SW 1271 (cell line): ENCODE results near the gene THUMPD1.
"Not testable (repeated sequence)": the region's sequence is repeated elsewhere in the genome, so short reads cannot be mapped to it uniquely, and the experiment has no call there.

Source experiments
- DNase-seq, 2 experiments: peaks; one replicate each; lab custom pipeline; 2025; lab: John Stamatoyannopoulos, UW

The THUMPD1 gene, protein sequence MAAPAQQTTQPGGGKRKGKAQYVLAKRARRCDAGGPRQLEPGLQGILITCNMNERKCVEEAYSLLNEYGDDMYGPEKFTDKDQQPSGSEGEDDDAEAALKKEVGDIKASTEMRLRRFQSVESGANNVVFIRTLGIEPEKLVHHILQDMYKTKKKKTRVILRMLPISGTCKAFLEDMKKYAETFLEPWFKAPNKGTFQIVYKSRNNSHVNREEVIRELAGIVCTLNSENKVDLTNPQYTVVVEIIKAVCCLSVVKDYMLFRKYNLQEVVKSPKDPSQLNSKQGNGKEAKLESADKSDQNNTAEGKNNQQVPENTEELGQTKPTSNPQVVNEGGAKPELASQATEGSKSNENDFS

DNA sequence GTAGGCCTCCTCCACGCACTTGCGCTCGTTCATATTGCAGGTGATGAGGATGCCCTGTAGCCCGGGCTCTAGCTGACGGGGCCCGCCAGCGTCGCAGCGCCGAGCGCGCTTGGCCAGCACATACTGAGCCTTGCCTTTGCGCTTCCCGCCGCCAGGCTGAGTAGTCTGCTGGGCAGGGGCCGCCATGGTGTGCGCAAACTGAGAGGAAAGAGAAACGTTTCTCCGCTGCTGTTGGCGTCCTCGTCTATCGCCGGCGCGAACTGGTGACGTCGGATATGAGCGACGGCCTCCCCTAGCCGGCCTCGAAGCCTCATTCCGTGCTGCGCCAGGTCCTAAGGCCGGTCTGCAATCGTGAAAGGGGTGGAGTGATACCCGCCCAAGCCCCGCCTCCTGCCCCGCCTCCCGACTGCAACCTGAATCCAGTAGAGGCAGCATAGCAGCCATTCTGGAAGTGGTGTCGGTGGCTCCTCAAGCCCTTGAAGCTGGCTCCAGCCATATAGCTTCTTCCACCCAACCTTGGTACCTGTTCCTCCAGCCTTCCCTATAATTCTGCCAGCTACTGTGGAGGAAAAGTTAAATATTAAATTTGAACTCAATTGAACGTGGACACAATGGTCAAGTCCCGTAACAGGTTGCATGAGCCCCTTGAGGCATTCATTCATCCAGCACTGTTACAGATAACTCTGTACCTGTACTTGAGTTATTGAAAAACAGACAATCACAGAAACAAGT, at the start of gene THUMPD1:
Gene THUMPD1 (minus strand): TSS at position 265 of the 732 bp plus-strand sequence. CDS start 79 bp downstream, at position 186.
- DNase-seq: peak; percentile 51 to 85

DNA sequence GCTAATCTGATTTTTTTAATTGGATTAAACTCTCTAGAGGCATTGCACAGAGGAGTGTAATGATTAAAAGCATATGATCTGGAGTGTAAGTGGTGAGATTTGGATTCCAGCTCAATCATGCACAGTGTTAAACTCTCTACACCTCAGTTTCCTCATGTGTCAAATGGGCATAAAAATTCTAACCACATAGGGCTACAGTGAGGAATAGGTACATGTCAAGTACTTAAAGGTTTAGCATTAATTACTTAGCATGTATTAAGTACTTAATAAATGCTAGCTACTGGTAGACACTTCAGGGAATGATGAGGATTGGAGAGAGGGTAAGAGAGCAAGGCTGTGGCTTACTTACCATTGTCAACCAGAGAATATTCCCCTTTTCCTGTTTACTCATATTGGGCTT, 47.5 kb upstream of the THUMPD1 start:
- DNase-seq: no peak

DNA sequence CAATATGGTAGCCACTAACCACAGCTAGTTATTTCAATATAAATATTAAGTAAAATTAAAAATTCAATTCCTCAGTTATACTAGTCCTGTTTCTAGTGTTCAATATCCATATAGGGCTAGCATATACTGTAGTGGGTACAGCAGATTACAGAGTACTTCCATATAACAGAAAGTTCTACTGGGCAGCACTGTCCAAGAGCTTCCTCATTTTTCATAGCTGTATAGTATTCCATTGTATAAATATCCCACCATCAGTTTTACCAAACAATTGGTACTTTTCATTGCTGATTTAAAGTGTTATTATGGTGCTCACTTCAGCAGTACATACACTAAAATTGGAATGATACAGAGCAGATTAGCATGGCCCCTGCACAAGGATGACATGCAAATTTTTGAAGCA, 42.6 kb upstream of the THUMPD1 start:
- no peak for DNase-seq

DNA sequence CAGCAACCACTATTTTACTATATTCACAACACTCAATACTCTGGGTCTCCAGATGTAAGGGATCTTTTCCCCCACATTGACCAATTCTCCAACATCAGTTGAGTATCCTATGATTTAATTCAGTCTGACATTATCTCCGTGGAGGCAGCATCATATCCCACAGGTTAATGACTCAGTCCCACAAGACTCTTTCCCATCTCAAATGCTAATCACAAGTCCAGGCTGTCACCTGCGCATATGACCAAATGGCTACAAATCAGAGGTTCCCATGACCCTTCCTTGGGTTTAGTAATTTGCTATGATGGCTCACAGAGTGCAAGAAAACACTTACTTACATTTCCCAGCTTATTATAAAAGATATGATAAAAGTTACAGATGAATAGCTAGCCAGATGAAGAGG, 40.9 kb upstream of the THUMPD1 start:
- no peak for DNase-seq

DNA sequence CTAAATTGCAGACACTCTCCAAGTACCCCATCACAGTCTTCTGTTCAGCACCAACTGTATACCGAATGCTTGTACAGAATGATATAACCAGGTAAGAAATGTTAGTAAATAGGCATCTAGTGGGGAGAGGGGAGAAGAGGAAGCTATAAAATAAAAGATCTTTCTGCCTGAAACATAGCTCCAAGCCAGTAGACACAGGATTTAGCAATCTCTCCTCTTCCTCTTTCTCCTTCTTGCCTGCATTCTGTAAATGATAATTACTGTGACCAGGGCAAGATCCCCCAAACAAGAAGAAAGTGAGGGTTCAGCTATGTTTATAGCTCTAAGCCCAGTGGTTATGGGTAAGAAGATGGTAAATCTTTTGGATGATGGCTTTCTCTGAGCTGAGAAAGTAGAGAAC, 40.1 kb upstream of the THUMPD1 start:
- DNase-seq: no peak

DNA sequence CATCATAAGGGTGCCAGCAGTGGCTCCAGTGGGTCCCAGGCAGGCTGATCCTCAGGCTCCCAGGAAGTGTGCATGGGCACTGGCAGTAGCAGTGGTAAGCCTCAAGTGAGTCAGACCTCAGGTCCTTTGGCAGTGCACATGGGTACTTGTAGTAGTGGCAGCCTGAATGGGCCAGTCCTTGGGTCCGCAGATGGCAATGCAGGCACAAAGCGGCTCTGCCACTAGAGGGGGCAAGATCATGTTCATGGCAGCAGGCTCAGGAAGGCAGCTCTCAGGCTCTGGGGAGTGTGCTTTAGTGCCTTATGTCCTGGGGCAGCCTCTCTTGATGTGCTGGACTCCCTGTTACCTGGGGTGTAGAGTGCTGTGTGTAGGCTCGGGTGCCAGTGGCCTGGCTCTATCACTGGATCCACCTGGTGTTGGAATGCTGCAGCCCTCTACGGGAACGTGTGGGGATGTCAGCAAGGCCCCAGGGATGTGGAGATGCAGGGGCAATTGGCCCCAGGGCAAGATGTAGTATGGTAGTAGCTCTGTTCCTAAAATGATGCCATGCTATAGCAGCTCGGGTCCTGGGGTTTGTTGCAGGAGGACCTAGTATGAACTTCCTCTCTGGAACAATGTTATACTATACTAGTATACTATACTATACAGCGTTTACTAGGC, 33.2 kb upstream of the THUMPD1 start:
- DNase-seq: peak in 1 of 2 experiments; percentile 25

DNA sequence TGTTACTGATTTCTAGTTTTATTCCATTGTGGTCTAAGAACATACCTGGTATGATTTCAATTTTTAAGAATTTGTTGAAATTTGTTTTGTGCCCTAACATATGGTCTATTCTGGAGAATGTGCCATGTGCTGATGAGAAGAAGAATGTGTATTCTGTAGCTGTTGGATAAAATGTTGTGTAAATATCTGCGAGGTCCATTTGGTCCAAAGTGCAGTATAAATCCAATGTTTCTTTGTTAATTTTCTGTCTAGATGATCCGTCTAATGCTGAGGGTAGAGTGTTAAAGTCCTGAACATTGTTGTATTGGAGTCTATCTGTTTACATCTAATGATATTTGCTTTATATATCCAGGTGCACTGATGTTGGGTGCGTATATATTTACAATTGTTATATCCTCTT, 32.1 kb upstream of the THUMPD1 start:
- no peak for DNase-seq

DNA sequence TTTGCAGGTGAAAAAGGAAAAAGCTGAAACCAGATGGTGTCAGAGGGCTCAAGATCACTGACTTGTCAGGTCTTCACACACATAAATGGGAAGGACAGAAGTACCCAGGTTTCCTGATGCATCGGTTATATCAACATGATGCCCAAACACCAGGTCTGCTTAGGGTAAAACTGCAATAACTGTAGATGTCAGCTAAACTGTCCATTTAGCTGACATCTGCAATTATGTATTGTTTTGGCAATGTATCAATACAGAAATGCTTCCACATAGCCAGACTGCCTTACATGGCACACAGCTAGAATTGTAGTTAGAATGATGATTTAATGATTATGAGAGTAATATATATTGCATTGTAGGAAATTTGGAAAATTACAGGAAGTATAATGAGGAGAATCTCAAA, 27.2 kb upstream of the THUMPD1 start:
- DNase-seq: no peak

DNA sequence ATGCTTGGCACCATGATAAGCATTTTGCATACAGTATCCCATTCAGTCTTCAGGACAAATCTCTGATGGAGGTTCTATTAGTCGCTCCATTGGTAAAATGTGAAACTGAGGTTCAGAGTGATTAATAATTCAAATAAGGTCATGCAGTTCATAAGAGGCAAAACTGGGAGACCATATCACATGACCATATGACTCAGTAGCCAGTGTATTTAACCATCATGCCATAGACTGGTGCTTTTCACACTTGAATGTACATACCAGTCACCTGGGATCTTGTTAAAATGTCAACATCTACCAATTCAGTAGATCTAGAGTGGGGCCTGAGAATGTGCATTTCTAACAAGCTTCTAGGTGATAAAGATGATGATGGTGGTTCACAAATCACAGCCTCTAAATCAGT, 26.5 kb upstream of the THUMPD1 start:
- DNase-seq: no peak

DNA sequence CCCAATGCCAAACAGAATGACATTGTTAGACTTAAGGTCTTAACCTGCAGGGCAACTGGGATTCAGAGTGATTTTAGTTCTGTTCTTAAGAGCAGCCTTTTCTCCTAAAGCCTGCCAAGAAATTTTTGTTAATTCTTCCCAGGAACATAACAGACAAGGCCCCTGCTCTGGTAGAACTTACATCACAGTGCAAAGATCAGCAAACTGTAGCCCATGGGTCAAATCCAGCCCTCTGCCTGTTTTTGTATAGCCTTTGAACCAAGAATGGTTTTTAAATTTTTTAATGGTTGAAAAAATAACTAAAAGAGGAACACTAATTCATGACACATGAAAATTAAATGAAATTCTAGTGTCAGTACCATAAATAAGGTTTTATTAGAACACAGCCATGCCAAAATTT, 26.0 kb upstream of the THUMPD1 start:
- no peak for DNase-seq

DNA sequence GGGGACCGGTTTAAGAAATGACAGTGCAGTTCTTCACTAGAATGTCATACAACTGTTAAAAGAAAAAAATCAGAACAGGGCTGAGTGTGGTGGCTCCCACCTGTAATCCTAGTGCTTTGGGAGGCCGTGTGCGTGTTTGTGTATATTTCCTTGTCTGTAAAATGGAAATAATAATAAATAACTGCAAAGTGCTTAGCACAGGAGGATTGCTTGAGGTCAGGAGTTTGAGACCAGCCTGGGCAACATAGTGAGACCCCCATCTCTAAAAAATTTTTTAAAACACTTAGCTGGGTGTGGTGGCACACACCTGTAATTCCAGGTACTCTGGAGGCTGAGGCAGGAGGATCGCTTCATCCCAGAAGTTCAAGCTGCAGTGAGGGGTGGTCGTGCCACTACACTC, 24.7 kb upstream of the THUMPD1 start:
- no peak for DNase-seq

DNA sequence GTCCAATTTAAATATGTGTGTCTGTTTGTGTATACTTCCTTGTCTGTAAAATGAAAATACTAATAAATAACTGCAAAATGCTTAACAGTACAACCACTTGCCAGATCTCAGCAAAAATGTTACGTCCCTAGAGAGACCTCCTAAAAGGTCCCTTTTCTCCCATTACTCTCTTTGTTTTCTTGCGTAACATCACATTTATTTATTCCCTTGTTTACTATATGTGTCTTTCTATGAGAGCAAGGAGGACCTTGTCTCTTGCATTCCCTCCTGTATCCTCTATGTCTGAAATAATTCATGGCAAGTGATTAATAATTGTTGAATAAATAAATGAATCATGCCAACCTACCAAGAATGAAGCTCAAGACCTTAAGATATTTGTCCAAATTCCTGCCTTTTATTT, 24.1 kb upstream of the THUMPD1 start:
- no peak for DNase-seq

DNA sequence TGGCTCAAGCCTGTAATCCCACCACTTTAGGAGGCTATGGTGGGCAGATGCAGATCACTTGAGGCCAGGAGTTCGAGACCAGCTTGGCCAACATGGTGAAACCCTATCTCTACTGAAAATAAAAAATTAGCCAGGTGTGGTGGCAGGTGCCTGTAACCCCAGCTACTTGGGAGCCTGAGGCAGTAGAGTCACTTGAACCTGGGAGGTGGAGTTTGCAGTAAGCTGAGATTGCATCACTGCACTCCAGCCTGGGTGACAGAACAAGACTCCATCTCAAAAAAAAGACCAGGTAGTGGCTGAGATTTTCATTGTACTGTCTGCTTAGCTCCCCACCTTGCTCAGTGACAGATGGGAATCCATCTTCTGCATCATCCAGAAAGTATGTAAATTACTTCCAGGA, 22.8 kb upstream of the THUMPD1 start:
- DNase-seq: not testable (repeated sequence)

DNA sequence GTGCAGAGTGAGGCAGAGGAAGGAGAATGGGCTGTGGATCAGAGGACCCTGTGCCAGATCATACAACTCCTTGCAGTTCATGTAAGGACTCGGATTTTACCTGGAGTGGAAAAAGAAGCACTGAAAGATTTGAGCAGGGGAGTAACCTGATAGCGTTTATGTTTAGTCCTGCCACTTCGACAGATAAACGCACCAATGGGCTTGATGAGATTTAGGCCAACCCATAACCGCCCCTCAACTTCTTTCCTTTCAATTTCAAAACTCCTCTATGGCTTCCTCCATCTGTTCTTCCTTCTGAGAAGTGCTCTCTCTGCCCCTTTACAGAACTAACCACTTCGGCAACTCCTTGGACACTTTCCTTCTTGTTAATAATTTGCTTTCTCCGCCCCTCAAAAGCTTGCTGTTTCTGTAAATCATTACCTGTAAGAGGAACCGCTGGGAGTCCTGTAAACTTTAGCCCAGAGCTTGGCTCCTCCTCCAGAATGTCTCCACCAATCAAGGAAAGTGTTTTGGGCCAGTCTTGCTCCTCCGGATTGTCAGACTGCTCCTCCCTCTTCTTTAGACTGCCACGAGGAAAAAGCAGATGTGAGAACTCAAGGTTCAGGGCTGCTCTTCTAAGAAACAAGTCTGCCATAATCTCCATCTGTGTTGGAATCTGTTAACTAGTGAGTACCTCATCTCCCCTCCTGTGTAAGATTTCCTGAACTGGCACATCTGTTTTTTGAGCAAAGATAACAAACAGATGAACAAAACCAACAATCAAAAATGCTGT, 22.0 kb upstream of the THUMPD1 start, which contains the start of gene ACSM3:
Gene ACSM3 (plus strand): TSS at position 554 of the 772 bp plus-strand sequence. CDS start 6,021 bp downstream, outside the sequence.
- DNase-seq: no peak

DNA sequence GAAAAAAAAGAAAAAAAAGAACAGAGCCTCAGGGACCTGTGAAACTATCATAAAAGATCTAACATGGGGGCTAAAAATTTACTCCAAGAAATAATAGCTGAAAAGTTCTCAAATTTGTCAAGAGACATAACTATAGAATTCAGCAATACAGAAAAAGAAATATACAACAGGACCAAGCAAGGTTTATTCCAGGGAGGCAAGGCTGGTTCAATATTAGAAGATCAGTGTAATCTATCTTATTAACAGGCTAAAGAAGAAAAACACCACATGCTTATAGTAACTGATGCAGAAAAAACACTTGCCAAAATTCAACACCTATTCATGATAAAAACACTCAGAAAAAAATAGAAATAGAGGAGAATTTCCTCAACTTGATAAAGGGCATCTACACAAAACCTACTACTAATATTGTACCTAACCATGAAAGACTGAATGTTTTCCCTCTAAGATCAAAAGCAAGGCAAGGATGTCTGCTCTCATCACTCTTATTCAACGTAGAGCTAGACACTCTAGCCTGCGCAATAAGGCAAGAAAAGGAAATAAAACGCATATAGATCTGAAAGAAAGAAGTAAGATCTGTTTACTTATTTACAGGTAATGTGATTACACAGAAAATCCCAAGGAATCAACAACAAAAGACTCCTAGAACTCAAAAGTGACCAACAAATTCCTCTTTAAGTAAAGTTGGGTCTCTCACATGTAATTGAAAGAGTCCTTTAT, 20.9 kb upstream of the THUMPD1 start:
- DNase-seq: no peak

DNA sequence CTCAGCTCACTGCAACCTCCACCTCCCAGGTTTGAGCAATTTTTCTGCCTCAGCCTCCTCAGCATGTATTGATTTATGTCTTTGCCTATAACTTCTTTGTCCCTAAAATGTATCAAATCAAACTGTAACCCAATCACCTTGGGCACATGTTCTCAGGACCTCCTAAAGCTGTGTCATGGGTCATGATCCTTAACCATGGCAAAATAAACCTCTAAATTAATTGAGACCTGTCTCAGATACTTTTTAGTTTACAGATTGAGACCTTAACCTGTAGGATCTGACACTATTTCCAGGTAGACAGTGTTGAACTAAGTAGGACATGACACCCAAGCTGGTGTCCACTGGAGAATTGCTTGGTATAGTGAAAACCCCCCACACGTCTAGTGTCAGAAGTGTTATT, 19.6 kb upstream of the THUMPD1 start:
- no peak for DNase-seq

DNA sequence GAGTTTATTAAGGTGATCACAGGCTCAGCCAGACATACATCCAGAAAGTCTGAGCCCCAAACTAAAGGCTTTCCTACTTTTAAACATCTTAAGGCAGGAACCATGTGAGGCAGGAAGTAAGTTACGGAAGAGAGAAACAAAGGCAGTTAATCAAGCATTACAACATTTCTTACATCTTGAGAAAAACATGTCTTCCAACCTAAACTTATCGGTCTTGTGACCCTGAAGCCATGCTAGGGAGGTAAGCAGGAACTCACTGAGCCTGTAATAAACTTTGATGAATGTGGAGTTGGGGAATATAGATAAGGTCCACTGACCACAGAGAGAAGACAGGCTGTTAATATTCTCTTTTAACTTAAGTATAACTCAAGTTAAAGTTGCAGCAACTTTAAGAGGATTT, 18.7 kb upstream of the THUMPD1 start:
- no peak for DNase-seq

DNA sequence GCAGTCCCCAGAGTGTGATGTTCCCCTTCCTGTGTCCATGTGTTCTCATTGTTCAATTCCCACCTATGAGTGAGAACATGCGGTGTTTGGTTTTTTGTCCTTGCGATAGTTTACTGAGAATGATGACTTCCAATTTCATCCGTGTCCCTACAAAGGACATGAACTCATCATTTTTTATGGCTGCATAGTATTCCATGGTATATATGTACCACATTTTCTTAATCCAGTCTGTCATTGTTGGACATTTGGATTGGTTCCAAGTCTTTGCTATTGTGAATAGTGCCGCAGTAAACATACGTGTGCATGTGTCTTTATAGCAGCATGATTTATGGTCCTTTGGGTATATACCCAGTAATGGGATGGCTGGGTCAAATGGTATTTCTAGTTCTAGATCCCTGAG, 14.2 kb upstream of the THUMPD1 start:
- not testable (repeated sequence) for DNase-seq

DNA sequence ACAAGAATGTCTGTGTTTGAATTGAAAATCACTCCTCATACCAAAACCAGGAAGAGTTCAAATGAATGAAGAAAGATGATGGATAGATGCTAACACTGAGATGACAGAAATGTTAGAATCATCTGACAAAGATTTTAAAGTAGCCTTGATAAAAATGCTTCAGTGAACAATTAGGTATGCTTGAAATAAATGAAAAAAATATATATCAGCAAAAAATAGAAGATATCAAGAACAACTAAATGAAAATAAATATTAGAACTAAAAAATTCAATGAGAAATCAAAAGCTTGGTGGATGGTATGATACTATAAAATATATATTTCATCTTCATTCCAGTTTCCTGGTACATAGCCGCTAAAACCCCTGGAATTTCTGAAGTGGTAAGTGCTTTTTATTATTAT, 13.6 kb upstream of the THUMPD1 start:
- no peak for DNase-seq

DNA sequence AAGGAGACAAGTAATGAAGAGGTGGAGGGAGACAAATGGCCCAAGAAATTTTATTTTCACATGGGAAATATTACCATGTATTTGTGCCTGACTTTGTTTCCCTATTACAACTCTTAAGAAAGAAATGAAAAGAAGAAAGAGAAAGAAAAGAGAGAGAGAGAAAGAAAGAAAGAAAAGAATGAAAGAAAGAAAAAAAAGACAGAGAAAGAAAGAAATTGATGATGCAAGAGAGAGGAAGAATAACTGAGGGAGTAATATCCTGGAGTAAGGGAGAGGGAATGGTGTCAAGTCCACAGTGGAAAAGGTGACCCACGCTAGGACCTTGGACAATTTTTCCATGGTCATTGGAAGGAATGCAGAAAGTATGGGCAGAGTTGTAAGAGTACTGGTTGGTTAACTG, 12.1 kb upstream of the THUMPD1 start:
- DNase-seq: no peak

DNA sequence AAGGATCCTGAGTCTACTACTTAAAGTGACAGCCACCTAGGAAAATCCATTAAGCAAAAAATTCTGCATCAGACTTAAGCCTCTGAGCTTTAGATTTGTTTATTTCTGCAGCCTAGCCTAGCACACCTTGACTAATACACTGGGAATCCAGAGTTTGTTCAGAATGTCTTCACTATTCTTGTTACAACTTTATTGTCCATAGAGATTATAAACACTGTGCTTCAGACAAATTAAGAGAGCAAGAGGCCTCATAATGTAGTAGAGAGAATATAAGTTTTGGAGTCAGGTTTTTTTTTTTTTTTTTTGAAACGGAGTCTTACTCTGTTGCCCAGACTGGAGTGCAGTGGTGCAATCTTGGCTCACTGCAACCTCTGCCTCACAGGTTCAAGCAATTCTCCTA, 8.9 kb upstream of the THUMPD1 start:
- no peak for DNase-seq
